SK-MEL-5 (cell line): ENCODE results near the gene EFCAB11. TPM values are rescaled to one million over a fixed set of nuclear protein-coding genes. Genes with fewer than 3 reads are reported as not detected.

Experiments
- total RNA-seq: library from RNA; depleted of rRNA; stranded (reverse); fragments of >200 nt; shearing (Covaris generic); gene quantifications from 2 replicates; pipeline ENCODE4 v1.2.3, GENCODE V29; 2014; rRNA removed

The EFCAB11 gene
- total RNA-seq, 1 experiment from 2014 or later: 6.1 TPM

Other genes starting within 250 kb of the EFCAB11 start
- 11.7 and 16.6 TPM in 2 replicates for gene TDP1, start 1.2 kb upstream of the EFCAB11 start, total RNA-seq
- 1.4 and 1.5 TPM in 2 replicates for gene KCNK13, start 107.3 kb upstream of the EFCAB11 start, total RNA-seq